Lower leg skin (tissue), 4 donors: ENCODE measurements around the gene SAMD10. TPM values are rescaled to one million over a fixed set of nuclear protein-coding genes. Genes with fewer than 3 reads are reported as not detected.

Experiments
- DNase-seq, 2 donors: peaks; one replicate each; pipeline ENCODE4 v3.0.0-alpha.2; 2019; ENCODE audit warnings: low spot score in 2 of 2
- H3K4me3 ChIP-seq: fragments of 200-600 bp; sonication (generic); 2 replicates; pipeline ENCODE4 v1.5.1; 2017; ENCODE audit warnings: mild to moderate bottlenecking, low read depth; ENCODE audit not compliant: poor library complexity, severe bottlenecking
- POLR2A ChIP-seq, 2 donors: fragments of 450-650 bp; IDR thresholded peaks; one replicate each; pipeline ENCODE4 v1.6.1; 2016 to 2017; ENCODE audit warnings: antibody characterized with exemption in 2 of 2, mild to moderate bottlenecking in 1 of 2, moderate library complexity in 1 of 2
- WGBS, 2 donors: methylation state at CpG; one replicate each; pipeline ENCODE4 v1.1.5; 2018; 5-methylcytosine and 5-hydroxymethylcytosine counted together
- intact Hi-C: fragments of 100-400 bp; cut with DNase I; formaldehyde crosslinking; loops from one replicate; pipeline ENCODE4 v1.15.0; 2023; ENCODE audit warnings: low total_unique reads
- total RNA-seq, 4 donors: library from RNA; depleted of rRNA; stranded (reverse); fragments of >200 nt; gene quantifications; one replicate each; pipeline ENCODE4 v1.1.0, GENCODE V29; 2016
- TF ChIP-seq, protein P1 (sequence below), 3 donors: fragments of 450-650 bp; IDR thresholded peaks; one replicate each; pipeline ENCODE4 v1.5.1; 2016; ENCODE audit warnings: antibody characterized with exemption in 3 of 3, mild to moderate bottlenecking in 3 of 3, moderate library complexity in 2 of 3

SAMD10 gene
- total RNA-seq, 4 donors from 2014 or later: 8.1 to 11.3 (median 10.6) TPM

DNA sequence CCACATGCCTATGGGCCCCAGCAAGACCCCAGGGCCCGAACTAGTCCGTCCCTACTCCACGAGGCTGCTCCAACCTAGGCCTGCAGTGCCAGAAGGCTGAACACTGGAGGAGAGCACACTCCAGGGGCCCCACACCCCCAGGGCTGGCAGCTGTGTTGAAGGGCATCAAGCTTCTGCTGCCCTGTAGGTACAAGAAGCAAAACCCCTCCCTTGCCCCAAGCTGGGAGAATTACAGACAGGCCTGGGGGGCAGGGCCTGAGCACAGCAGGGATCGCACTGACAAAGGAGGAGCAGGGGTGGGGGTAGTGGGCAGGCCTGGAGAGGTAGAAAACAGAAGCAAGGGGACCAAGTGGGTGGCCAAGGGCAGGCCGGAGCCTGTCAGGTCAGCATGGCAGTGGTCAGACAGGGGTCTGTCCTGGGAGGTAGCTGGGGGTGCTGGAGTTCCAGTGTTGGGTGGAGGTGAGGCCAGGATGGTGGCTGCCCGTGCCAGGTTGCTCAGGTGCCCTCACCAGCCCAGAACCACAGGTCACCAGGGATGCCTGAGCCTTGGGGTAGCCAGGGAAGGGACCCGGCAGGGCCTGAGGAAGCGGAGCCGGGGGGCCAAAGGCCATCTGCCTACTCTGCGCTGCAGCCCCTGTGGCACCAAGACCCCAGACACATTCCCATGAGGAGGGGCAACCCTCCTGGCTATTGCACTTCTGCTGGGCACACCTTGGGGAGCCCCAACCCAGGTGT is 20.3 kb downstream of the SAMD10 start:
- WGBS, 2 donors: 78 to 90% methylated on average over 6 to 8 of the region's 10 CpGs
- TF ChIP-seq, protein P1, sequence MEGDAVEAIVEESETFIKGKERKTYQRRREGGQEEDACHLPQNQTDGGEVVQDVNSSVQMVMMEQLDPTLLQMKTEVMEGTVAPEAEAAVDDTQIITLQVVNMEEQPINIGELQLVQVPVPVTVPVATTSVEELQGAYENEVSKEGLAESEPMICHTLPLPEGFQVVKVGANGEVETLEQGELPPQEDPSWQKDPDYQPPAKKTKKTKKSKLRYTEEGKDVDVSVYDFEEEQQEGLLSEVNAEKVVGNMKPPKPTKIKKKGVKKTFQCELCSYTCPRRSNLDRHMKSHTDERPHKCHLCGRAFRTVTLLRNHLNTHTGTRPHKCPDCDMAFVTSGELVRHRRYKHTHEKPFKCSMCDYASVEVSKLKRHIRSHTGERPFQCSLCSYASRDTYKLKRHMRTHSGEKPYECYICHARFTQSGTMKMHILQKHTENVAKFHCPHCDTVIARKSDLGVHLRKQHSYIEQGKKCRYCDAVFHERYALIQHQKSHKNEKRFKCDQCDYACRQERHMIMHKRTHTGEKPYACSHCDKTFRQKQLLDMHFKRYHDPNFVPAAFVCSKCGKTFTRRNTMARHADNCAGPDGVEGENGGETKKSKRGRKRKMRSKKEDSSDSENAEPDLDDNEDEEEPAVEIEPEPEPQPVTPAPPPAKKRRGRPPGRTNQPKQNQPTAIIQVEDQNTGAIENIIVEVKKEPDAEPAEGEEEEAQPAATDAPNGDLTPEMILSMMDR (IDR thresholded peaks at IDR 0.05): no peak
- TF ChIP-seq POLR2A (IDR thresholded peaks at IDR 0.05): no peak
- intact Hi-C loops: no loop called here
- no peak for DNase-seq
- no peak overlapping the region for H3K4me3 ChIP-seq

DNA sequence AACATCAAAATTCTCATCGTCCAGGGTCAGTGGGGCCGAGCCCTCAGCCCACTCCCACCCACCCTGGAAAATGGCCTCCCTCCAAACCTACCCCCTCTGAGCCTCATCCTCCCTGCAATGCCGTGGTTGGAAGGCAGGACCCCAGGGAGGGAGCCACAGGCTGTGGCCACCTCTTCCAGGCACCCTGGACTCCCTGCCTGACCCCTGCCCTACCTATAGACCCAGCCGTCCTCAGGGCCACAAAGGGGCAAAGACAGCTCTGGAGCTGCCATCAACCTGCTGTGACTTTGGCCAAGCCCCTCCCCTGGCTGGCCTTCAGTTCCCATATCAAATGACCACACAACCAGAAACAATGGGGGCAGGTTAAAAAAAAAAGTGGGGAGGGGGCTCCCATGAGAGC is 21.0 kb downstream of the SAMD10 start:
- no peak overlapping the region for H3K4me3 ChIP-seq
- no peak for DNase-seq
- intact Hi-C loops: no loop called here
- TF ChIP-seq, protein P1 (IDR thresholded peaks at IDR 0.05): no peak
- no peak for TF ChIP-seq POLR2A (IDR thresholded peaks at IDR 0.05)
- 69 to 83% methylated on average over 4 of the region's 4 CpGs for WGBS, 2 donors

DNA sequence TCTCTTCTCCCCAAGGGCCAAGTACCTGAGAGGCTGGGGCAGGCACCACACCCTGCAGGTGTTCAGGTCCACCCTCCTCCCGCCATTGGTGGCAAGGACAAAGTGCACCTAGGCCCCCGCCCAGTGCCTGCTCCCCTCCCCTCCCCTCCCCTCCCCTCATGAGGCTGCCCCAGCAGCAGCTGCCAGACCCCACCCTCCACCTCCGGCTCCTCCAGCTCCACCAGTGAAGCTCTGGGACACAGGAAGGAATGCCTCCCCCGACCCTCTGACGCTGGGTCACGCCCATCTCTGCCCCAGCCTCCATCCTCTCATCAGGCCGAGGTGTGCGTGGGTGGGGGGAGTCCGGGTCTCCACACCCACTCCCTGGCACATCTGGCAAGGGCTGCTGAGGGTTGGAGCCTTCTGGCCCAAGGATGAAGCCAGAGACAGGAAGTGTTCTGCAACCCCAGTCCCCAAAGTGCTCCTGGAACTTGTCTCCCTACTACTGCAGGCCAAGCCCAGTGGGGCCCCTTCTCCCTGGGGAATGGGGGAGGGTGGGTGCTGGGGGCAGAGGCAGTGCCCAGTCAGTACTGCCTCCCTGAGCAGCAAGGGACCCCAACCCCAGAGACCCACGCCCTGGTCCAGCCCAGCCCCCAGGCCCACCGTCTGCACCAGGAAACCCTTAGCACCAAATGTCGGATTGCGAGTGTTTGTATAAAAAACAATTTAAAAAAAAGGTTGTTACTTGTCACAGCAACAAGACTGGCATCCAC is 21.6 kb downstream of the SAMD10 start:
- intact Hi-C loops: no loop called here
- no peak for DNase-seq
- WGBS, 2 donors: 31 to 64% methylated on average over 4 to 13 of the region's 13 CpGs
- H3K4me3 ChIP-seq: no peak overlapping the region
- TF ChIP-seq, protein P1 (IDR thresholded peaks at IDR 0.05): no peak
- TF ChIP-seq POLR2A (IDR thresholded peaks at IDR 0.05): no peak

DNA sequence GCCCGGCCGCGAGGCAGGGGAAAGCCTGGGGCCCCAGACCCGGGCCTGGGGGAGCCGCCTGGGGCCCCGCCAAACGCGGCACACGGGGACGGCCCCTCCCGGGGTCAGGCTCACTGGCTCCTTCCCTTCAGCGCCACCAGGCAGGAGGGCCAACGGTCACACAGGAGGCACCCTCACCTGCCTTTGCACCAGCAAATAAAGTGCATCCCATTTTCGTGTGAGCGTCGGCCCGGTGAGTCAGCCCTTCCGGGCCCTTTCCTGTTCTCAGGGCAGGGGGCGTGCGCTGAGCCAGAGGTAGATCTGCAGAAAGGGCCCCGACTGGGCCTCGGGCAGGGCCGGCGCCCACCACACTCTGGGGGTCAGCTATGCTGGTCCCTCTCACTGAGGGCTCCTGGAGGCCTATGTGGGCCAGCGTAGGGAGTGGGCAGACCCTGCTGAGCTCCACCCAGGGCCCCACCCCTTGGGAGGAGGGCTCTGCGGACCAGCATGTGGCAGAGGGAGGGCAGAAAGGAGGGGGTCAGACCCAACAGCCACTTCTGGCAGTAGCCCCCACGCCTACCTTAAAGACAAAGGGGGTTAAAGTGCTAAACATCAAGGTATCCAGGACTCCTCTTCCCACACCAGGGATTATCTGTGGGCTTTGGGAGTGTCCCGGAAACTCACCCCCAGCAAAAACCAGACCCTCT is 22.3 kb downstream of the SAMD10 start:
- TF ChIP-seq, protein P1 (IDR thresholded peaks at IDR 0.05): no peak
- TF ChIP-seq POLR2A (IDR thresholded peaks at IDR 0.05): no peak
- no peak for DNase-seq
- H3K4me3 ChIP-seq: peak overlapping the region; percentile 41
- intact Hi-C loops: no loop called here
- 2 to 5% methylated on average over 21 to 22 of the region's 28 CpGs for WGBS, 2 donors

DNA sequence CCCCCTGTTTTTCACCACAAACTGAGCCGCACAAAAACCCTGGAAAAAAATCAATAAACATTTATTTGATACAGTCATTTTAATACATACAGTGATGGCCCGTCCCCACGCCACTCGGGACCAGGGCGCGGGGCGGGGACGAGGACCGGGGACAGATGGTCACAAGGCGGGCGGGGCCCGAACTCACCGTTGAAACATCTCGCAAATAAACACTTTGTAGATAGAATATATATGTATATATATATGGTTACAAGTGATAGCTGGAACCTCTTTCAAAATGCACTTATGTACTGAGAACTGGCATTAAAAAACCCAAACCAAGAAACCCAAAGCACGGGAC is 22.8 kb downstream of the SAMD10 start:
- DNase-seq: no peak
- 1% methylated on average over 15 of the region's 15 CpGs for WGBS, 2 donors
- TF ChIP-seq POLR2A (IDR thresholded peaks at IDR 0.05): no peak
- TF ChIP-seq, protein P1 (IDR thresholded peaks at IDR 0.05): no peak
- intact Hi-C loops: no loop called here
- peak overlapping the region; percentile 41 for H3K4me3 ChIP-seq
